SKM-1 treated with dmso at 0.1 percent for 144 hours (cell line): ENCODE measurements around the gene ADGRD1.

Experiments used
- DNase-seq: peaks from one replicate; lab custom pipeline; 2025; ENCODE audit not compliant: unreplicated experiment; lab: John Stamatoyannopoulos, UW

Gene ADGRD1

DNA sequence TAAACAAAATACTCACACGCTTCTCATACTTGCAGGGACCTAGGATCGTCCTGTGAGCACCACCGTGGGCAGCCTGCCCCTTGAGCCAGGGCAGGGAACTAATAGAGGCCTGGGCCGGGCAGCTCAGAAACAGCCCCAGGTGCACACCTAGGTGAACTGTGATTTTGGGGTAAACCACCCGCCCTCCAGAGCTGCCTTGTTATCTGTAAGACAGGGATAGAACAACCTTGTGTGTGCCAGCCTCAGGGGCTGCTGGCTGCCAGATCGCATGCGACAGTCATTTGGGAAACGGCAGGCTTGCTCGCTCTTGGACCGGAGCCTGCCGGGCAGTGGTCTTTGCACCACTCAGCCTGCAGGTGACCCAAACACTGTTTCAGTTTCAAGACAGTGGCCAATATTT, 86.8 kb downstream of the ADGRD1 start:
- no peak for DNase-seq

DNA sequence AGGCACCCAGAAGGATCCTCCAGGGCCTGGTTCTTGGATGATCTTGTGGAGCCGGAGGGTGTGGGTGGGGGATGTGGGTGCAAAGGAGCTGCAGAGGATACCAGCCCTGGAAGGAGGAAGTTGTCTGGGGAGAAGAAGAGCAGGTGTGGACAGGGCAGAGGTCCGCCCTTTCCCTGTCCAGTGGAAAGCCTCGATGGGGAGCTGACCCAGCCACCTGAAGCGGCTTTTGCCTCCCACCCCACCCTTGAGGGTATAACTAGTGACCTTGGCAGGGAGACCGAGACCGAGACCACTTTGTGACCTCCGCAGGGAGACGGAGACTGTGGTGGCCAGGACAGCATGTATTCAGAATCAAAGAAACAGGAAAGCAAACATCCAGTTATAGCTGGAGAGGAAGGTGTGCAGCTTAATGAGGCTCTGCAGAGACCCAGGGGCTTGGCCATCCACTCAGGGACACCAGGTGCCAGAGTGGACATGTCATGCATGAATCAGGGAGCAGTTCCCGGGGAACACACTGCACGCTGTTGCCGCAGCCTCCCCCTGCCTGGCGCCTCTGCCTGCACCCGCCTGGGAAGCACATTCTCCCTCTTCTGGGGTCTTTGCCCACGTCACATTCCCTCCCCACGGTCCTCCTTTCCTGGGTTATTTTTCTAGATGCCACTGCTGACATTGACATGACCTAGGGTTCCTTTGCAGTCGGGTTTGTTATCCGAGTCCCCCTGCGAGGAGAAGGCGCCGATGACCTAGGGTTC, 87.7 kb downstream of the ADGRD1 start:
- no peak for DNase-seq

DNA sequence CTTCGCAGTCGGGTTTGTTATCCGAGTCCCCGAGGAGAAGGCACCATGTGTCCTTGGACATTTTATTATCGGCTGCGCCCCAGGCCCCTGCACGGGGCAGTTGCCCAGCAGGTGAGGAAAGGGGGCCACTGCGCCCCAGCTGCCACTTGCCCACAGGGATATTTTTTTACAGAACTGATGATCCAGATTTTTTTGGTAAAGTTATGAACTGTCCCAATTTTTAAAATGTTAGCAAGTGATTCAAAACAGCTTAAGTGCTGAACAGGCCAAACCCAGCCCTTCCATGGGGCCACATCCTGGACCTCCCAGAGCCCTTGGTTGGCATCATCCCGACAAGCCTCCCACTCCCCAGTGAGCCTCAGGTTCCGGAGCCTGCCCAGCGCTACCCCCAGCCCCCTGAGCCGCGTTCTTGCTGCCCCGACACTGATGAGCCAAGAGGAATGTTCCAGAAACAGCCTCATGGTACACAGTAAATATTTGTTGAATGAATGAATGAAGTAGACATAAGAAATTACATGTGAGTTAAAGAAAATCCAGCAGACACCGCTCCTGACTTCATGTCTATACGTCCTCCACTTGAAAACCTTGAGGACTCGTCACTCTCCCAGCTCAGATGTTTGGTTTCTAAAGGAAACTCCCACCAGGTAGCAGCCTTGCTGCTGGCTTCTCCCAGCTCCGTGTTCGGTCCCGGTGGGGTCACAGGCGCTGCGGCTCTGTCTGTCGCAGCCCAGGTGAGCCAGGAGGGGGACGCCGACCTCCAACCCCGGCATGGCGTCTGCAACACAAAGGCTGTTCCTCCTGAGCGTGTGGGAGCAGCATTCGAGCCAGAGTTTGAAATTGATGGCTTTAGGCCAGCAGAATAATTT, 88.5 kb downstream of the ADGRD1 start:
- DNase-seq, result no peak

DNA sequence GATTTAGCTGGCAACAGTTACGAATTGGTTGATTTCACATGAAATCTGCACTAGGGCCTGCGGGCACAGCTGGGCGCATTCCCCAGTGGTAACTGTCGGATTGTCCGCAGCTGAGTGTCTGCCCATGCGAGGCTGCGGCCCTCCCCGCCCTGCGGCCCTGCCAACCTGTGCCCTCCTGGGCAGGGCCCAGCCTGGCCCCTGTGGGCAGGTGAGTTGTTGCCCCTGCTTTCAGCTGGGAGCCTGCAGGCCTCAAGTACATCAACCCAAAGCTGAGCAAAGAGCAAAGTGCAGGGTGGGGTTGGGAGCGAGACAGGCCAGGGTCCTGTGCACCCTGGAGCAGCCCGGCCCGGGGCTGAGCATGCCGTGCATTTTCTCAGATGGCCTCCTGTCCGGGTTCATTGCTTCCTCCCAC, 89.1 kb downstream of the ADGRD1 start:
- no peak for DNase-seq

DNA sequence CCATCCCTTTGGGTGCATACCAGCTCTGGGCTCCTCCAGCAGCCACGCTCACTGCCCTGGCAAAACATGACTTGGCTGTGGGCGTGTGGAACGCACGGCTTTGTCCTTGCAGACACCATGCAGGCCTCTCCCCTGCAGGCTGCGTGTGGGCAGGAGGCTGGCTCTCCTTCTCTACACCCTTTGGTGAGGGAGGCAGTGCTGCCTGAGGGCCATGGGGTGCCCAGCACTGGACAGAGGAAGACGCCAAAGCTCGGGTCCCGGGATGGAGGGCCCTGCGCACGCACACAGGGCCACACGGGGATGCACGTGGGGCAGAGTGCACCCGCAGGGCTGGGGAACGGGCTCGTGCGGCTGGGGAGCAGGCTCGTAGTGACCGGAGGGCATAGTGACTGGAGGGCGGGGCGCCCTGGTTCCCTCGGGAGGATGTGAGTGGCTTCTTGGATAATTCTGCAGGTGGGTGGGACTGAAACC, 89.7 kb downstream of the ADGRD1 start:
- no peak for DNase-seq

DNA sequence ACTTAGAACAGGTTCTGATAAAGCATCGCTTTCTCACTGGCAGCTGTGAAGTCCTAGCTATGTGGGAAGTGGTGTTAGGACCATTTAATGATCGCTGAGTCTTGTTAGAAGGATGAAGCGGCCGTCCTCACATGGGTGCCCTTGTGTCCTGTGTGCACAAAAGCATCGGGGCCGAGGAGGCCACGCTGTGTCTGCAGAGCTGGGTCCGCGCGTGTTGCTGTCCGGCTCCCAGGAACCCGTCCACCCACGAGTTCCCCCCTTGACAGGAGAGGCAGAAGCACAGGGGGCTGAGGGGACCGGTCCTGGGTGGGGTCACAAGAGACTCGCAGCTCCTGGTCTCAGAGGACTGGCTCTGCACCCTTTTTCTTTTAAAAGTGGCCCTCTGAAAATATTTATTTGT, 90.4 kb downstream of the ADGRD1 start:
- no peak for DNase-seq

DNA sequence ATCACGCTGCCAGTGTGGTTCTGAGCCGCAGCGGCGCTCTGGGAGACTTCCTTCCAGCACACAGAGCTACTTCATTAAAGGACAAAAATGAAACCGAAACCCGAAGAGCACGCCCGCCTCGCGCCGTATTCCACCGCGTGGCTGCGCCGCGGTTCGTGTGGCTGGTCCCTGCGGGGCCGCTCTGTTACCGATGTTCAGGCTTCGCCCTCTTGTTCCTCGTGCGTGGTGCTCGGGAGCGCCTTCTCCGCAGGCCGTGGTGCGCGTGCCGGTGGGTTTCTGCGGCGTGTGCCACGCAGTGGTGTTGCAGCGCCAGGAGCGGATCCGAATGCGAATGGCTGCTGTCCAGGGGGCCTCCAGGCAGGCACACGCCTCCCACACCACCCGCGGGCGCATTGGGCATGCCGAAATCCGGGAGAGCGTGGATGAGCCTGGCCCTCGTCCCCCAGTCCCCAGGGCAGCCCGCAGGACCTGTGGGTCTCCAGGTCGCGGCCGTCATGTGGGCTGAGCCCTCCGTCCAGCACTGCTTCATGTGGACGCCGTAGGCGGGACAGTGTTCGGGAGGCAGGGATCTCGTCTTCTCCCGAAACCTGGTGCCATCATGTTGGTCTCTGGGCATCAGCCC, 91.2 kb downstream of the ADGRD1 start:
- no peak for DNase-seq

DNA sequence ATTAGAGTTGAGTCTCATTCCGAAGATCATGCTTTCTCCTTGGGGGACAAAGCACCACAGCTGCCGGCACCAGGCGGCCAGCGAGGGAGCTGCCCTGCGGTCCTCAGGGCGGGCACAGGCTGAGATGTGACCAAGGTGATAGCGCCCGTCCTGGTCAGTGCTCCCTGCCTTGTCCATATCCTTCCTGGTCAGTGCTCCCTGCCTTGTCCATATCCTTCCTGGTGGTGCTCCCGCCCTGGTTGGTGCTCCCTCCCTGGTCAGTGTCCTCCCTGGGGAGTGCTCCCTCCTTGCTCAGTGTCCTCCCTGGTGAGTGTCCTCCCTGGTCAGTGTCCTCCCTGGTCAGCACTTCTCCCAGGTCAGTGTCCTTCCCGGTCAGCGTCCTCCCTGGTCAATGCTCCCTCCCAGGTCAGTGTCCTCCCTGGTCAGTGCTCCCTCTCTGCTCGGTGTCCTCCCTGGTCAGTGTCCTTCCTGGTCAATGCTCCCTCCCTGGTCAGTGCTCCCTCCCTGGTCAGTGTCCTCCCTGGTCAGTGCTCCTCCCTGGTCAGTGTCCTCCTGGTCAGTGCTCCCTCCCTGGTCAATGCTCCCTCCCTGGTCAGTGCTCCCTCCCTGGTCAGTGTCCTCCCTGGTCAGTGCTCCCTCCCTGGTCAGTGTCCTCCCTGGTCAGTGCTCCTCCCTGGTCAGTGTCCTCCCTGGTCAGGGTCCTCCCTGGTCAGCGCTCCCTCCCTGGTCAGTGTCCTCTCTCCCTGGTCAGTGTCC, 92.2 kb downstream of the ADGRD1 start:
- no peak for DNase-seq

DNA sequence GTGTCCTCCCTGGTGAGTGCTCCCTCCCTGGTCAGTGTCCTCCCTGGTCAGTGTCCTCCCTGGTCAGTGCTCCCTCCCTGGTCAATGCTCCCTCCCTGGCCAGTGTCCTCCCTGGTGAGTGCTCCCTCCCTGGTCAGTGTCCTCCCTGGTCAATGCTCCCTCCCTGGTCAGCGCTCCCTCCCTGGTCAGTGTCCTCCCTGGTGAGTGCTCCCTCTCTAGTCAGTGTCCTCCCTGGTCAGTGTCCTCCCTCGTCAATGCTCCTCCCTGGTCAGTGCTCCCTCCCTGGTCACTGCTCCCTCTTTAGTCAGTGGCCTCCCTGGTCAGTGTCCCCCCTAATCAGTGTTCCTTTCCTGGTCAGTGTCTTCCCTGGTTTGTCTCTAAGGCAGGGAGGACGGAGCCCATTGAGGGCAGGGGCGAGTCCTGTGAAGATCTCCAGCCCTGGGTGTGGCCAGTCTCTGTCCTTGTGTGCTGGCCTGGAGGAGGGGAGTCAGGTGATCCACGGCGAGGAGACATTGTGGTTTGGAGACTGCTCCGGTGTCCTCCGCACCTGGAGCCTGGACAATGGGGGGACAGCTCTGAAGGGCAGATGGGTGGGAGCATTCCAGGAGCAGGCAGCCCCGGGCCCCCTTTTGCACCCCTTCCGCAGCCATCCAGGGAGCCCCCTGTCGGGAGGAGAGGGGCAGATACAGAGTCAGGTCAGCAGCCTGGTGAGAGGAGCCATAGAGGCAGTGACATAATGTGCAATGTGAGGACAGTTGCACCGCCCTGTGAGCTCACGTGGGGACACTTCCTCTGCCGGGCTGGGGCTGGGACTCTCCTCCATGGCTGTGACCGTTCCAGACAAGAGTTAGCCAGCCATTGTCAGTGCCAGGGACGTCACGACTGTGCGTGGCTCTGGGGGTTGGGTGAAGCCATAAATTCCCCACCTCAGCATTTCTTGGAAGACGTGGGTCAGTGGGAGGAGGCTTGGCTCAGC, 93.4 kb downstream of the ADGRD1 start:
- no peak for DNase-seq

DNA sequence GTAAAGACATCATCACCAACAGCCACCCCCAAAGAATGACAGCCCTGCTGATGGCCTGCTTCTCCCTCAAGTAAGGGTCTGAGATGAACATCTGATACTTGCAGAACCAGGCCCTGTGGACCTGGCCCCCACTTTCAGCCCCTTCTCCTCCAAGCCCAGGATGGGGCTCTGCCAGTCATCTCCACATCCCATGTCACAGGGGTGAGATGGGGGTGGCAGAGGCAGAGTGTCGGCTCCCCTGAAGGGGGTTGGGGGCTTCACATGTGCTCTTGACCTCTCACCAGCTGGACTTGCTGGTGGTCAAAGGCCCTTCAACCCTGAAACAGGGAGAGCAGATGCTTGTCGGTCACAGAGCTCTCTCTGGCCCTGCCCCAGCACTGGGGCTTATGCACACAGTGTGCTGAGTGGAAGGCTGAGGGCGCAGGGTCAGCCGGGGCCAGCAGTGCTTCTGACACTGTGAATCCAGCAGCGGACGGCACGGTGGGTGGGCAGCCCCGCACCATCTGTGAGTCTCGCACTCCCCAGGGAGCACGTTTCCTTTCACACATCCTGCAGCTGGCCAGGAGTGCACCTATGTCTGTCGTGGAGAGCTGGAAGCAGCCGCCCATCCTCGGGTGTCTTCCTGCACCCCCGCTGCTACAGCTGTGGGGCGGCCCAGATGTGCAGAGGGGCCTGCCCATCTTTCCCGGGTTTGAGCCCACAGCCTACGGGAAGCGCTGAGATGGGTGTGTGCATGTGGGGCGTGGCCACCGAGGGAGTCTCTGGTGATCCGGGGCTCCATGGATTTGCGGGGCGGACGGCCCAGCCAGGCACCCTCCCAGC, 94.3 kb downstream of the ADGRD1 start:
- DNase-seq, result no peak

DNA sequence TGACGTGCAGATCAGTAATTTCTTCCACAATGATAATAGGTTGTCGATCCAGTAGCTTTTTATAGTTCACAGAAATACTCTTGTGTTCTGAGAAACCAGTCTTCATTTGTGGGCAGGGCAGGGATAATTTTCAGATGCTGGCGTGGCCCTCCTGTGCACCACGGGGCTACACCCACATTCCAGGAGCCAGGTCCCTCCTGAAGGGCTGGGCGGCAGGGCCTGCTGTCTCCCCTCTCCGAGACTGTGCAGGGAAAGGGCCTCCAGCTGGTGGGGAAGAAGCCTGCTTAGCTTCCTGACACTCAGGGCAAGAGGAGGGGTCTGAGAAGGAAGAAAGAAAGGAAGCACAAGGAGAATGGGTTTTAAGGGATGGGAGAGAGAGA, 94.9 kb downstream of the ADGRD1 start:
- DNase-seq, result no peak

DNA sequence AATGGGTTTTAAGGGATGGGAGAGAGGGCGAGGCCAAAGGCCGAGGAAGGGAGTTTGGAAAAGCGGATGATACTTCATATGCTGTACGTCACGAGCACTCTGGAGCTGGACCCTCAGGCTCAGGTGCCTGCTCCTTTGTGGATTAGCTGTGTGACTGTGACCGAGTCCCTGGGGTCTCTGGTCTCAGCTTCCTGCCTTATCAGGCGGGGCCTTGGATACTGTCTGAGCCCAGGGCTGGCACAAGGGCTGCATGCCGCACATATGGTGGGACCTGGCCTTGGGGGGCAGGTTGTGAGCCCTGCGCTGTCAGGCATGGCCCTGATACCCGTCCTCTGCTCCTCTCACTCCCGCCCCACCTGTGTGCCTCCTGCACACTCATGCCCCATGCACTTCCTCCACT, 95.3 kb downstream of the ADGRD1 start:
- no peak for DNase-seq

DNA sequence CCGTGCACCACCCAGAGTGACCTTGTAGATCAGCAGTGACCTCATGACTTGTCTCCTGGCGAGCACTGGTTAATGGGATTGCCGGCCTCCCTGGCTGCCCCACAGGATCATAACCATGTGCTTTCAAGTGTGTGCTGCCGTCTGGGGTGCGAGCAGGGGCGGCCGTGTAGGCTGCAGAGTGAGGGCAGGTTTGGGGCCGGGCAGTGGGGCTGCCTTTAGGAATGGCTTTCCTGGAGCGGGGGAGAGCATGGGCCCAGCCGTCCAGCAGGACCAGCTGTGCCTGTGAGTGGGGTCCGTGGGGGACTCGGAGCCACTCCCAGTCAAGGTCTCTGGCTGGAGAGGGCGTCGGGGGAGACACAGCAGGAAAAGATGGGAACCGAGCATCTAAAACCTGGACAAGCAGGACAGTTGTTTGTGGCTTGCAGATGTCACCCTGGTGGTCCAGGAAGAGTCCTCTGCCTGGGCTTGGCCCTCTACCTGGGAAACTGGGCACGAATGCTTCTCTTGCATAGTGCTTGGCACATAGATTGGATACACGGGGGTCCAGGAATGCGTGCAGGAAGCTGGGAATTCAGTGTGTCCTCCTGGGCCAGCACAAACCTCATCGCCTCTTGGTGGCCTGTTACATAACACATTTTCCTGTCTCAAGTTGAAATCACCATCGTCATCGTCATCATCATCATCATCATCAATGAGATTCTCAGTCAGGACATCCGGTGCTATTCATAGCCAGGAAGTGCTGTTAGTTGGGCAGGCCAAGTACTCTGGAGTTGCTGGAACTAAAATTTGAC, 96.0 kb downstream of the ADGRD1 start:
- no peak for DNase-seq

DNA sequence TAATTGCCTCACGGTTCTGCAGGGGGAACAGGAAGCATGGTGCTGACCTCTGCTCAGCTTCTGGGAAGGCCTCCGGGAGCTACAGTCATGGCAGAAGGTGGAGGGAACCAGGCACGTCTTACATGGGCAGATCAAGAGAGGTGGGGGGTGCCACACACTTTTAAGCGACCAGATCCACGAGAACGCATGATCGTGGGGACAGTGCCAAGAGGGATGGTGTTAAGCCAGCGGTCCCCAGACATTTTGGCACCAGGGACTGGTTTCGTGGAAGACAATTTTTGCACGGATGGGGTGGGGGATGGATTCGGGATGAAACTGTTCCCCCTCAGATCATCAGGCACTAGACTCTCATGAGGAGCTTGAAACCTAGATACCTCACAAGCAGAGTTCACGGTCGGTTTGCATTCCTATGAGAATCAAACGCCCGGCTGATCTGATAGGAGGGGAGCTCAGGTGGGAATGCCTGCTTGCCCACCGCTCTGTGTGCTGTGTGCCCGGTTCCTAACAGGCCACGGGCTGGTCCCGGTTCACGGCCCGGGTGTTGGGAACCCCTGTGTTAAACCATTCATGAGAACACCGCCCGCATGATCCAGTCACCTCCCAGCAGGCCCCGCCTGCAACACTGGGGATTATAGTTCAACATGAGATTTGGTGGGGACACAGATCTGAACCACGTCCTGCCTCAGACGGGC, 96.9 kb downstream of the ADGRD1 start:
- no peak for DNase-seq

DNA sequence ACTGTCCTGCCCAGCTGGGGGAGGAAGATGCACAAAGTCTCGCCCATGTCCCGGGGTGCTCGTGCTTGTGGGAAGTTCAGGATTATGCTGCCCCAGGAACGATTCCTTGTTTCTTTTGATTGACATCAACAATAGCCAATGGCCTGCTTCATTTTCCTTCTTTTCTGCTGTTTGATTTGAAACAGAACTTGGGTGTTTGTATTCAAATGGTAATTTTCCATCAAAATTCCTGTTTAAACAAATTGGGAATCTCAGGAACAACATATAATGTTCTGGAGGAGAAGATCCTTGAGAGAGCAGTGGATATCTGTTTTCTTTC, 97.4 kb downstream of the ADGRD1 start:
- no peak for DNase-seq

DNA sequence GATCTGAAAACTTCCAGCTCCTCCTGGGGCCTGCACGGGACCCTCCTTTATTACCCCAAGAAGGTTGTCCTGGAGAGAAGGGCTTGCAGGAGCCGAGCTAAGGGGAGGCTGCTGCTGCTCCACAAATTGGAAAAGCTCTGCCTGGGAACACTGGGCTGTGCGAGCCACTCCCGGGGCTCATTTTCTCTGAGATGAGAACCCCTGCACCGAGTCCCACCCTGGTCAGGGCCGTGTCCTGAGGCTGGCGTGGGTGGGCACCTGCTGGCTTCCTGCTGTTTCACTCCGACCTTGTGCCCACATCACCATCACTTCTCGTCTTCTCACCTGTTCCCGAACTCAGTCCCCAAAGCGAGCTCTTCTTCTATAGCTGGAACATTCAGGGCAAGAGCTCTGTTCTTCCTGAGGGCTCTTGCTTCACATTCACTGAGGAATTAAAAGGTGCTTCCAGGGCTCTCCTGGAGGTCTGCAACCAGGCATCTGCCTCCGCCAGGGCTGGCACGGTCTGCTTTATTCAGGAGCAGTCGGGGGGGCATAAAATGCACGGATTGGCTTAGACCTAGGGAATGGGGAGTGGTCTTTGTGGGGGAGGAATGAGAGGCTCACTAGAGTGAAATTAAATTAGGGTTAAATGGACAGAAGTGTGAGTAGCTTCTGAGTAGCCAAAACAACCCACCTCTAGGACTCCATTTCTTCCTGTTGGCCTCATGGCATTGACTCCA, 98.5 kb downstream of the ADGRD1 start:
- no peak for DNase-seq

DNA sequence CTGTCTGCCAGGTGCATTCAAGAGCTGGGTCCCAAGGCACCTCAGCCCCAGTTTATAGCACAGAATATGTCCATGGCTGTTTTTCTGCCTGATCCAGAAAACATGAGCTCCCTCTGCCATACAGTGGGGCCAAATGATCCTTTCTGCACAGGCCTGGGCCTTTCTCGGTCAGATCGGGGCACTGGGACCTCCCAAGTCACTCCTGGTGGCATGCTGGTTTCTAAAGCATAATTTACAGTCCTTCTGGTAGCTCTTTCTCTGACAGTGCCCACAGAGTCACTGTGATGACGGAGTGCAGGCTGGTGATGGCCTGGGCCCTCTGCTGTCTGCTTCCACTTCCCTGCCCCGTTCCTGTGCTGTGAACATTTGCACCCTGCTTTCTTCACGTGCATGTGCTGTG, 99.2 kb downstream of the ADGRD1 start:
- no peak for DNase-seq
